A549 (cell line): ENCODE results near the gene CARD14. TPM values are rescaled to one million over a fixed set of nuclear protein-coding genes. Genes with fewer than 3 reads are reported as not detected.

Source experiments
- ATAC-seq, 2 experiments: fragments of 200-7000 bp in 1 of 2; fragments of >200 bp in 1 of 2; cut with Nextera tagmentation in 1 of 2; cut with Tn5 transposase in 1 of 2; 3 replicates each; pipeline versions ENCODE4 v1.8.0 to v1.9.1; 2018 to 2020; ENCODE audit warnings: mild to moderate bottlenecking in 1 of 2, moderate library complexity in 1 of 2
- CTCF ChIA-PET: fragments of 300-600 bp; sonication (Branson Sonifier 250); formaldehyde crosslinking; extraction: SDS; loops from one replicate; lab custom pipeline; 2021; ENCODE audit warnings: antibody characterized with exemption, inconsistent platforms; lab: Yijun Ruan, JAX
- POLR2A ChIA-PET: fragments of 350-600 bp; formaldehyde crosslinking; extraction: SDS; loops from one replicate; lab custom pipeline; 2021; ENCODE audit warnings: antibody characterized with exemption, inconsistent platforms; lab: Yijun Ruan, JAX
- DNase-seq, 2 experiments: peaks; one replicate each; pipeline versions ENCODE4 v3.0.0 to v3.0.0-alpha.2; 2011 to 2016; ENCODE audit warnings: low read depth in 1 of 2, low spot score in 1 of 2
- FAIRE-seq: peaks from 2 replicates; lab custom pipeline; 2011; peaks lifted over from hg19 to GRCh38; lab: Jason Lieb, UNC
- H3K27ac ChIP-seq, 2 experiments: fragments of >200 bp; sonication (Bioruptor Twin); formaldehyde crosslinking; 3 replicates each; pipeline ENCODE4 v1.5.1; 2016 to 2017
- H3K4me1 ChIP-seq: fragments of >200 bp; sonication (Bioruptor Twin); formaldehyde crosslinking; 3 replicates; pipeline ENCODE4 v1.6.1; 2016
- H3K4me2 ChIP-seq: fragments of >200 bp; sonication (Bioruptor Twin); formaldehyde crosslinking; 3 replicates; pipeline ENCODE4 v1.6.1; 2016
- H3K4me3 ChIP-seq: fragments of >200 bp; sonication (Bioruptor Twin); formaldehyde crosslinking; 3 replicates; pipeline ENCODE4 v1.5.1; 2016
- H3K9me3 ChIP-seq: fragments of >200 bp; sonication (Bioruptor Twin); formaldehyde crosslinking; 3 replicates; pipeline ENCODE4 v1.6.1; 2016
- ATOH8 ChIP-seq: fragments of 250-450 bp; sonication (Bioruptor Pico); IDR thresholded peaks from 2 replicates; pipeline ENCODE4 v1.5.0; 2020; ENCODE audit warnings: low read depth, mild to moderate bottlenecking, moderate library complexity
- CHD4 ChIP-seq: fragments of 200-600 bp; sonication (generic); IDR thresholded peaks from 2 replicates; pipeline ENCODE4 v1.6.1; 2016; ENCODE audit warnings: antibody characterized with exemption, mild to moderate bottlenecking, borderline replicate concordance
- EP300 ChIP-seq, 2 experiments: fragments of >200 bp; sonication (Bioruptor Twin); formaldehyde crosslinking; IDR thresholded peaks; 2 replicates in 1 of 2; 3 replicates in 1 of 2; pipeline ENCODE4 v1.6.1; 2016 to 2017
- FOSB ChIP-seq: fragments of 250-450 bp; sonication (Bioruptor Pico); IDR thresholded peaks from 2 replicates; pipeline ENCODE4 v1.5.0; 2020; ENCODE audit warnings: mild to moderate bottlenecking, moderate library complexity
- FOXS1 ChIP-seq: fragments of 250-450 bp; sonication (Bioruptor Pico); IDR thresholded peaks from 2 replicates; pipeline ENCODE4 v1.5.0; 2020; ENCODE audit warnings: mild to moderate bottlenecking, moderate library complexity
- GATA3 ChIP-seq: IDR thresholded peaks from 2 replicates; pipeline ENCODE4 v1.6.1; 2012; ENCODE audit warnings: borderline replicate concordance
- HEYL ChIP-seq: fragments of 250-450 bp; sonication (Bioruptor Pico); IDR thresholded peaks from 2 replicates; pipeline ENCODE4 v1.8.0; 2021; ENCODE audit warnings: mild to moderate bottlenecking, moderate library complexity
- JUN ChIP-seq, 2 experiments: fragments of >200 bp; sonication (Bioruptor Twin); formaldehyde crosslinking; IDR thresholded peaks; 2 replicates in 1 of 2; 3 replicates in 1 of 2; pipeline ENCODE4 v1.6.1; 2016 to 2017
- JUNB ChIP-seq: fragments of >200 bp; sonication (Bioruptor Twin); formaldehyde crosslinking; IDR thresholded peaks from 2 replicates; pipeline ENCODE4 v1.6.1; 2016
- KDM1A ChIP-seq: fragments of 200-600 bp; sonication (generic); IDR thresholded peaks from 2 replicates; pipeline ENCODE4 v1.6.1; 2016; ENCODE audit warnings: low read depth, mild to moderate bottlenecking
- KDM5A ChIP-seq: fragments of 200-600 bp; sonication (generic); IDR thresholded peaks from 2 replicates; pipeline ENCODE4 v1.6.1; 2016; ENCODE audit warnings: antibody characterized with exemption, mild to moderate bottlenecking
- NFE2L2 ChIP-seq: fragments of 150-350 bp; conservative IDR thresholded peaks from 2 replicates; pipeline ENCODE4 v1.6.1; 2014; ENCODE audit warnings: low read length
- PBX3 ChIP-seq: IDR thresholded peaks from 2 replicates; pipeline ENCODE4 v1.6.1; 2012
- POLR2A ChIP-seq: IDR thresholded peaks from 2 replicates; pipeline ENCODE4 v1.6.1; 2012; ENCODE audit warnings: mild to moderate bottlenecking, low read length
- POLR2AphosphoS2 ChIP-seq: conservative IDR thresholded peaks from 2 replicates; pipeline ENCODE4 v1.6.1; 2012; ENCODE audit warnings: low read length, improper control_type of control experiment, inconsistent platforms
- RAD21 ChIP-seq, 2 experiments: fragments of >200 bp in 1 of 2; sonication (Bioruptor Twin) in 1 of 2; formaldehyde crosslinking in 1 of 2; IDR thresholded peaks in 1 of 2; conservative IDR thresholded peaks in 1 of 2; 2 replicates in 1 of 2; 3 replicates in 1 of 2; pipeline ENCODE4 v1.6.1; 2012 to 2018; ENCODE audit warnings: inconsistent platforms in 1 of 2
- RARB ChIP-seq: fragments of 250-450 bp; sonication (Bioruptor Pico); IDR thresholded peaks from 2 replicates; pipeline ENCODE4 v1.8.0; 2021; ENCODE audit warnings: mild to moderate bottlenecking, moderate library complexity
- RCOR1 ChIP-seq: fragments of 150-350 bp; IDR thresholded peaks from 2 replicates; pipeline ENCODE4 v1.6.1; 2014; ENCODE audit warnings: antibody characterized with exemption, low read length, low read depth
- RFX5 ChIP-seq: fragments of 450-650 bp; IDR thresholded peaks from 2 replicates; pipeline ENCODE4 v1.7.1; 2014; ENCODE audit warnings: antibody characterized with exemption, mild to moderate bottlenecking, moderate library complexity
- RNF2 ChIP-seq: fragments of 200-600 bp; sonication (generic); IDR thresholded peaks from 2 replicates; pipeline ENCODE4 v1.6.1; 2016; ENCODE audit warnings: low read depth, mild to moderate bottlenecking, antibody characterized with exemption, moderate library complexity, borderline replicate concordance
- SREBF2 ChIP-seq: fragments of 450-650 bp; IDR thresholded peaks from 2 replicates; pipeline ENCODE4 v1.6.1; 2014; ENCODE audit warnings: mild to moderate bottlenecking, moderate library complexity
- TFCP2L1 ChIP-seq: fragments of 250-450 bp; sonication (Bioruptor Pico); IDR thresholded peaks from 2 replicates; pipeline ENCODE4 v1.5.0; 2021; ENCODE audit warnings: mild to moderate bottlenecking
- TP53 ChIP-seq: fragments of 250-450 bp; sonication (Bioruptor Pico); IDR thresholded peaks from 2 replicates; pipeline ENCODE4 v1.5.0; 2021; ENCODE audit warnings: mild to moderate bottlenecking, moderate library complexity
- ZFP36 ChIP-seq: fragments of 450-650 bp; IDR thresholded peaks from 2 replicates; pipeline ENCODE4 v1.6.1; 2014; ENCODE audit warnings: borderline replicate concordance; ENCODE audit not compliant: partially characterized antibody
- WGBS: methylation state at CpG from one replicate; pipeline ENCODE4 v1.1.6; 2017; ENCODE audit errors: missing lambda C conversion rate; 5-methylcytosine and 5-hydroxymethylcytosine counted together
- polyA plus RNA-seq, 4 experiments: library from polyadenylated mRNA; depleted of rRNA in 3 of 4; stranded (reverse); fragments of >200 nt; fragmentation: RNase III in 1 of 4; extraction: RNeasy Plus Mini Kit Qiagen cat#74134 plus additional on column Dnase treatment in 1 of 4; gene quantifications; 2 replicates in 3 of 4; 3 replicates in 1 of 4; pipeline ENCODE4 v1.2.3, GENCODE V29; 2011 to 2017
- TF ChIP-seq, protein P1 (sequence below): IDR thresholded peaks from 2 replicates; pipeline ENCODE4 v1.6.1; 2012; ENCODE audit warnings: low read depth, borderline replicate concordance
- TF ChIP-seq, protein P2 (sequence below): fragments of >200 bp; sonication (Bioruptor Twin); formaldehyde crosslinking; IDR thresholded peaks from 2 replicates; pipeline ENCODE4 v1.6.1; 2016
- TF ChIP-seq, protein P3 (sequence below): IDR thresholded peaks from 2 replicates; pipeline ENCODE4 v1.6.1; 2012
- TF ChIP-seq, protein P4 (sequence below): fragments of 450-650 bp; IDR thresholded peaks from 2 replicates; pipeline ENCODE4 v1.6.1; 2014; ENCODE audit warnings: antibody characterized with exemption

The CARD14 gene
- polyA plus RNA-seq, 2 of the 4 experiments (the other 2 are of a cell fraction): 0.17 to 0.18 TPM

GRCh38 chr17:80171681-80172080, 1.9 kb downstream of the CARD14 start (continued):
- TF ChIP-seq RARB (CRISPR knock-in tag): no peak

GRCh38 chr17:80173126-80173525, 3.3 kb downstream of the CARD14 start:
- TF ChIP-seq HEYL (CRISPR knock-in tag) (no peak), RCOR1 (no peak), FOSB (CRISPR knock-in tag) (no peak), RFX5 (no peak), CHD4 (no peak), ZFP36 (no peak), JUNB (no peak), EP300 (IDR thresholded peaks at IDR 0.05) (no peak), ATOH8 (CRISPR knock-in tag) (no peak), POLR2AphosphoS2 (no peak), TP53 (CRISPR knock-in tag) (no peak)
- TF ChIP-seq, protein P1, sequence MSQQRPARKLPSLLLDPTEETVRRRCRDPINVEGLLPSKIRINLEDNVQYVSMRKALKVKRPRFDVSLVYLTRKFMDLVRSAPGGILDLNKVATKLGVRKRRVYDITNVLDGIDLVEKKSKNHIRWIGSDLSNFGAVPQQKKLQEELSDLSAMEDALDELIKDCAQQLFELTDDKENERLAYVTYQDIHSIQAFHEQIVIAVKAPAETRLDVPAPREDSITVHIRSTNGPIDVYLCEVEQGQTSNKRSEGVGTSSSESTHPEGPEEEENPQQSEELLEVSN: no peak
- Histone ChIP-seq H3K4me2 (no peak overlapping the region), H3K4me3 (no peak overlapping the region), H3K9me3 (no peaks in the 10 kb centered on the region), H3K27ac (no peak overlapping the region), H3K4me1 (peaks cover 11% of the 10 kb centered on the region)
- ATAC-seq: no peak
- 96% methylated on average over 12 of the region's 12 CpGs for WGBS
- POLR2A ChIA-PET: interaction anchor here (0.7 kb wide), 1 partner anchor 876 kb away, joined by 3 read pairs; no protein-coding TSS in a partner anchor
- DNase-seq: no peak
- CTCF ChIA-PET: interaction anchor here (0.6 to 1.3 kb wide), 3 partner anchors 25 to 71 kb away, joined by 3 to 4 read pairs (median 4); partner anchors contain the start of gene GAA
- no peak for FAIRE-seq

GRCh38 chr17:80173916-80174315, 4.1 kb downstream of the CARD14 start:
- ATAC-seq: no peak
- TF ChIP-seq, protein P2, sequence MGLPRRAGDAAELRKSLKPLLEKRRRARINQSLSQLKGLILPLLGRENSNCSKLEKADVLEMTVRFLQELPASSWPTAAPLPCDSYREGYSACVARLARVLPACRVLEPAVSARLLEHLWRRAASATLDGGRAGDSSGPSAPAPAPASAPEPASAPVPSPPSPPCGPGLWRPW: no peak
- CTCF ChIA-PET: interaction anchor here (0.9 kb wide), 1 partner anchor 72 kb away, joined by 3 read pairs; the partner anchor contains the start of gene GAA

DNA sequence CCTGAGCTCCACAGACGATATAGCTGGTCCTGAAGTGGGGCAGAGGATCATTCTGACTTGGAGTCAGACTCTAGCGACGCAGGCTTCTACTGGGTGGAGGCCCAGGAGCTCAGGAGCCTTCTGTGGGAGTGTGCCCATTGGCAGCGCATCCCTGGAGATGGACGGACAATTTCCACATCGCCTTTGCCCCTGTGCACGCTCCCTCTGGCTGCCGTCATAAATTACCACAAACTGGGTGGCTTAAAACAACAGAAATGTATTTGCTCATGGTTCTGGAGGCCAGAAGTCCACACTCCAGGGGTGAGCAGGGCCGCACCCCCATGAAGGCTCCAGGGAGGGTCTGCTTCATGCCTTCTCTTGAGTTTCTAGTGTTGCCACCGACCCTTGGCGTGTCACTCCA, 6.9 kb downstream of the CARD14 start:
- WGBS: 81% methylated on average over 11 of the region's 11 CpGs
- no peak overlapping the region for H3K4me3 ChIP-seq
- FAIRE-seq (no peak), DNase-seq (no peak), ATAC-seq (no peak)
- H3K4me2 ChIP-seq: no peak overlapping the region
- H3K4me1 ChIP-seq: peaks cover 11% of the 10 kb centered on the region
- no peaks in the 10 kb centered on the region for H3K9me3 ChIP-seq
- H3K27ac ChIP-seq: no peak overlapping the region
- CTCF ChIA-PET: interaction anchor here (0.6 to 6.3 kb wide), 3 partner anchors 20 to 799 kb away, joined by 4 to 34 read pairs (median 18); no protein-coding TSS in a partner anchor
- POLR2A ChIA-PET: no interaction called here
- TF ChIP-seq, protein P3, sequence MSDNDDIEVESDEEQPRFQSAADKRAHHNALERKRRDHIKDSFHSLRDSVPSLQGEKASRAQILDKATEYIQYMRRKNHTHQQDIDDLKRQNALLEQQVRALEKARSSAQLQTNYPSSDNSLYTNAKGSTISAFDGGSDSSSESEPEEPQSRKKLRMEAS: no peak
- no peak for TF ChIP-seq POLR2A
- TF ChIP-seq NFE2L2: no peak
- TF ChIP-seq RAD21 (conservative IDR thresholded peaks at IDR 0.05 in 1 of 2, IDR thresholded peaks at IDR 0.05 in 1 of 2): no peak
- TF ChIP-seq SREBF2: no peak
- TF ChIP-seq GATA3: no peak
- no peak for TF ChIP-seq ATOH8 (CRISPR knock-in tag)
- TF ChIP-seq TFCP2L1 (CRISPR knock-in tag): no peak
- TF ChIP-seq KDM1A: no peak
- no peak for TF ChIP-seq KDM5A
- TF ChIP-seq ZFP36: no peak
- no peak for TF ChIP-seq POLR2AphosphoS2
- TF ChIP-seq HEYL (CRISPR knock-in tag): no peak
- TF ChIP-seq JUN (IDR thresholded peaks at IDR 0.05): no peak
- TF ChIP-seq PBX3: no peak
- no peak for TF ChIP-seq RNF2
- no peak for TF ChIP-seq FOXS1
- TF ChIP-seq, protein P4, sequence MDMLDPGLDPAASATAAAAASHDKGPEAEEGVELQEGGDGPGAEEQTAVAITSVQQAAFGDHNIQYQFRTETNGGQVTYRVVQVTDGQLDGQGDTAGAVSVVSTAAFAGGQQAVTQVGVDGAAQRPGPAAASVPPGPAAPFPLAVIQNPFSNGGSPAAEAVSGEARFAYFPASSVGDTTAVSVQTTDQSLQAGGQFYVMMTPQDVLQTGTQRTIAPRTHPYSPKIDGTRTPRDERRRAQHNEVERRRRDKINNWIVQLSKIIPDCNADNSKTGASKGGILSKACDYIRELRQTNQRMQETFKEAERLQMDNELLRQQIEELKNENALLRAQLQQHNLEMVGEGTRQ: no peak
- TF ChIP-seq, all 56 proteins: peak for 0

More at GRCh38 chr17:80173916-80174315, 4.1 kb downstream of the CARD14 start:
- peaks cover 11% of the 10 kb centered on the region for H3K4me1 ChIP-seq
- no peak overlapping the region for H3K4me3 ChIP-seq
- H3K9me3 ChIP-seq: no peaks in the 10 kb centered on the region
- H3K4me2 ChIP-seq: no peak overlapping the region
- FAIRE-seq (no peak), DNase-seq (no peak)
- H3K27ac ChIP-seq: no peak overlapping the region
- POLR2A ChIA-PET: no interaction called here
- WGBS: 91% methylated on average over 6 of the region's 6 CpGs
